ENCODE measurements around the gene TCF20.

The TCF20 gene

DNA sequence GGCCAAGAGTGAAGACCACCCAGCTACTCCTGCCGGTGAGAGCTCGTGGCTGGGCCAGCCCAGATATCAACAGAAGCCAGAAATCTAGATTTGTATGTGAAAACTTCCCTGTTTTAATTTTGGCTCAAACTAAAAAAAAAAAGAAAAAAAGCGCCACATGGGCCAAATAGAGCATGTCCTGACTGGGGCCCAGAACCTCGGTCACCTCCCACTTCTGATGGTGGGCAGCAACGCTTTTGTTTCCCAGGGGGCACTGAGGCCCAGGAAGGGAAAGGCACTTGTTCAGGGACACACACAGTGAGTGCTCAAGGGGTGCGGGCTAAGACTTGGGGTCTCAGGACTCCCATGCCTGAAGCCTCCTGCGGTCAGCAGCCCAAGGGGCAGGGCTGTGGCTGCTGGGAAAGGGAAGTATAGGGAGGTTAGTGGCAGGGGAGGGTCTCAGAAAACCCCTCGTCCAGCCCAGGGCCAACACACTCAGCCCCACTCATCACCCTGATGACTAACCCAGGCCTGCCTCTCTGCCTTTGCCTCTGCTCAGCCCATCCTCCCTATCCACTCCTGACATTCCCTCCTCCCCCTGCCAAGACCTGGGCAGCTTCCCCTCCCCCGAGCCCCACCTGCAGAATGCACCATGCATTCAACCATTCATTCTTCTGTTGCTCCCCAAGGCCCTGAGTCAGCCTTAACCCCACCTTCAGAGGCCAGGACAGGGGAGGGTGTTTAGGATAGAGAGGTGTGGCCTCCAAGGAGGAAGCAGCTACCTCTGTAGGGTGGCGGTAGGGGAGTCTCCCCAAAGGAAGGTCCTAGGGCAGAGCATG is 30.0 kb upstream of the TCF20 start:
- TF ChIP-seq, protein P1, sequence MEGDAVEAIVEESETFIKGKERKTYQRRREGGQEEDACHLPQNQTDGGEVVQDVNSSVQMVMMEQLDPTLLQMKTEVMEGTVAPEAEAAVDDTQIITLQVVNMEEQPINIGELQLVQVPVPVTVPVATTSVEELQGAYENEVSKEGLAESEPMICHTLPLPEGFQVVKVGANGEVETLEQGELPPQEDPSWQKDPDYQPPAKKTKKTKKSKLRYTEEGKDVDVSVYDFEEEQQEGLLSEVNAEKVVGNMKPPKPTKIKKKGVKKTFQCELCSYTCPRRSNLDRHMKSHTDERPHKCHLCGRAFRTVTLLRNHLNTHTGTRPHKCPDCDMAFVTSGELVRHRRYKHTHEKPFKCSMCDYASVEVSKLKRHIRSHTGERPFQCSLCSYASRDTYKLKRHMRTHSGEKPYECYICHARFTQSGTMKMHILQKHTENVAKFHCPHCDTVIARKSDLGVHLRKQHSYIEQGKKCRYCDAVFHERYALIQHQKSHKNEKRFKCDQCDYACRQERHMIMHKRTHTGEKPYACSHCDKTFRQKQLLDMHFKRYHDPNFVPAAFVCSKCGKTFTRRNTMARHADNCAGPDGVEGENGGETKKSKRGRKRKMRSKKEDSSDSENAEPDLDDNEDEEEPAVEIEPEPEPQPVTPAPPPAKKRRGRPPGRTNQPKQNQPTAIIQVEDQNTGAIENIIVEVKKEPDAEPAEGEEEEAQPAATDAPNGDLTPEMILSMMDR (IDR thresholded peaks at IDR 0.05; ENCODE audit: insufficient read depth, missing control alignments) = no peak
- no peak for FAIRE-seq
- DNase-seq (ENCODE audit: insufficient read length, low spot score) = no peak

DNA sequence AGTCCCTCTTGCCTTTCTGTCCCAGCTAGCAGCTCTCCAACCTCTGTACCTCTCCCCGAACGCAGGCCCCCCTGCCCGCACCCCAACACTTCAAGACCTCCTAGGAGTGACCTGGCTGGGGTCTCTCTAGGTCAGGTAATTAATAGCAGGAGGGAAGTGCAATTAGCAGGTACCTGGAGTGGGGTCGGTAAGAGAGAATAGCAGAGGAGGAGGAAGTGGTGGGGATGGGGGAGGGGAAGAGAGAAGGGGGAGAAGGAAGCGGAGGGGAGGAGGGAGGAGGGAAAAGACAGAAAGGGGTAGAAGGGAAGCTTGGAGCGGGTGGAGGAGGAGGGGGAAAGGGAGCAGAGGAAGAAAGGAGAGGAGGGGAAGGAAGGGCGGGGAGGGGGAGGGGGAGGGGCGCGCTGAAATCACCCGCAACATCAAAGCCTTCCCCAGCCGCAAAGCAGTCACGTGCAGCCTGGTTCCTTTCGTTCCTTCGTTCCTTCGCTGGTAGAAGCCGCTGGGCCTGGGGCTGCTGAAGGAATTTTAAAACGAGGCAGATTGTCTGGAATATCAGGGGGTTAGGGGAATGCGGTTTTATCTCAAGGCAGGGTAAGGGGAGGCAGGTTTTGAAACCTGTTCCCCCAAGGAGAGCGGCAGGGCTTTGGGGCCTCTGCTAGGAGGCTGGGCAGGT is 29.3 kb upstream of the TCF20 start:
- TF ChIP-seq, protein P1 (IDR thresholded peaks at IDR 0.05; ENCODE audit: insufficient read depth, missing control alignments) = no peak
- no peak for DNase-seq (ENCODE audit: insufficient read length, low spot score)
- FAIRE-seq = no peak

DNA sequence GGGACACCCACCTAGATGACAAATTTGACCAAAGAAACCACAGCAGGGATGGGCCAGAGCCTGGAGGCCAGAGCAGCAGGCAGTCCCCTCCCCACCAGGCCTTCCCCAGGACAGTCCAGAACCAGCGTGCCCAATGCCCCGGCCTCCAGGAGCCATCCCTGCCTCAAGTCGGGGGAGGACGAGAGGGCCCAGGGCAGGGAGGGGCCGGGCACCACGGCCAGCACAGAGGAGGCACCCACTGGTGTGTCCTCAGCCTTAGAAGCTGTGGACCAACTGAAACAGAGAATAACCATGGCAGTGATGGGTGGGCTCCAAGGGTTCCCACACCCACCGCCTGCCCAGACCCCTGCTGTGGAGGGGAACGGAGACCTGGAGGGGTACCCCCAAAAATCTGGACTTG is 28.3 kb upstream of the TCF20 start:
- TF ChIP-seq, protein P1 (IDR thresholded peaks at IDR 0.05; ENCODE audit: insufficient read depth, missing control alignments) = no peak
- FAIRE-seq (no peak), DNase-seq (ENCODE audit: insufficient read length, low spot score) (no peak)

DNA sequence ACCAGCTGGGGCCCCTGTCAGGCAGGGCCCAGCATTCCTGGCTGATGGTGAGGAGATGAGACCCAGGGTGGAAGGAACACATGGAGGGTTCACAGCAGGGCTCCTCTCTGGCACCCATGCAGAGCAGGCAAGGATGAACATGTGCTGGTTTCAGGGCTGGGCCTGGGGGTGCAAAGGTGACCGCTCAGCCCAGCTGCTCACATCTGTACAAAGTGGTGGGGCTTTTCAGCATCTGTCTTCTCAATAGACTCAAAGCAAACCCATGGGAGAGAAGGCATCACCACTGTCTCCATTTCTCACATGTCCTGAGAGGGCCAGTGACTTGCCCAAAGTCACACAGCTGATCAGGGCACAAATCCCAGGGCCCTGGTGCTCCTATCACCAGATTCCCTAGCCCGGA is 27.3 kb upstream of the TCF20 start:
- FAIRE-seq (no peak), DNase-seq (ENCODE audit: insufficient read length, low spot score) (no peak)
- TF ChIP-seq, protein P1 (IDR thresholded peaks at IDR 0.05; ENCODE audit: insufficient read depth, missing control alignments) = no peak

DNA sequence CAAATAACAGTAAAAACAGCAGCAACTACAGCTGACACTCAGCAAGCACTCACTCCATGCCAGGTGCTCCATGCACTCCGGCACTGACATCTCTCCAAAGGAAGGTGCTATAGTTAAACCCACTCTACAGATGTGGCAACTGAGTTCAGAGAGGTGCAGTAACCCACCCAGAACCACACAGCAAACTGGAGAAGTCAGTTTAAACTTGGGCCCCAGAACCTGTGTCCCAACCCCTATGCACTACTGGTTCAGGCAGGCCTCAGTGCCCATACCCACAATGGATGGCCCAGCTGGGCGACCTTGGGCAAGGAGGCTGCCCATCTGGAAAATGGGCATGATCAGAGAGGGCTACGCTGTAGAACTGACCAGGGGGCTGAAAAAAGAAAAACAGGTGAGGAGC is 26.4 kb upstream of the TCF20 start:
- DNase-seq (ENCODE audit: insufficient read length, low spot score) (no peak), FAIRE-seq (no peak)
- TF ChIP-seq, protein P1 (IDR thresholded peaks at IDR 0.05; ENCODE audit: insufficient read depth, missing control alignments) = no peak

DNA sequence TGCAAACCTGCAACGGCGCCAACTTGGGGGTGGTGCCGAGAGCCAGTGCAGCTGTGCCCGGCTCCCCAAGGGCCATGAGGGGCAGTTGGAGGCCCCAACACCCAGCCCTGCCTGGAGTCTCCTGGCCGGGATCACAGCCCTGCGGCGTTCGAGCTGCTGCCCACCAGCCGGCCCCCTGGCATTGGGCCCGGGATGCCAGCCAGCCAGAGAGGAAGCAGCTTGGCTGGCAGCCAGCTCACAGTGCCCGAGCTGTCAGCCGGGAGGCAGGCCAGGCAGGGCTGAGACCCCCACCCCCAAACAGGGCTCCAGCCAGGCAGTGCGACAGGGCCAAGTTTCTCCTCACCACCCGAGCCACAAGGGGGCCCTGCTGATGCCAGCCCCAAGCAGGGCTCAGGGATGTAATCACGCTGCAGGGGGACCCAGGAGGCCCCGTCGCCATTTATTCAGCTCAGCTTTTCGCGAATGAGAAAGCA is 26.0 kb upstream of the TCF20 start:
- TF ChIP-seq, protein P1 (IDR thresholded peaks at IDR 0.05; ENCODE audit: insufficient read depth, missing control alignments) = peak; percentile 57
- FAIRE-seq (no peak), DNase-seq (ENCODE audit: insufficient read length, low spot score) (no peak)
